ENCODE results near the gene CRIM1.

DNA sequence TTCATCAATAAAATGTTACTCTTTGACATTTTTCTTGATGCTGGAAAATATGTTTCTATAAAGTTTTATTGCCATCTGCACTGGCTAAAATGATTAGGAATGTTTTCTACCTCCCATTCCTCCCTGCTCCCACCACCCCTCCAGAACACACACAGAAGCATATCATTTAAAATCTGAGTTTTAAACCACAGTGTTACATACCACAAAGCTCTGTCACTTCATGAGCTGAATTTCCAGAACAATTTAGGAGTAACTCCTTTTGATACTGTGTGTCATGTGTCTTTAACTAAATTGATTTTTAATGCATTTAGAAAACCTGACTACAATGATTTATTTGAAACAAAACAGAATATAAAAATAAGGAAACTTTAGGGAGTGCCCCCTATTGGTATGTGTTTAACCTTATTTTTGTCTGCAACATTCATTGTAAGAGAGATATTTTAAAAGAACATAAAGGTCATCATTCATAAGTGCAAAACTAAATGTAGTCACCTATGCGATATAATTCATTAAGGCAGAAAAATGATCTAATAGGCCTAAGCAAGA lies 190.4 kb downstream of the CRIM1 start:
- TF ChIP-seq ZNF274 (IDR thresholded peaks at IDR 0.05; ENCODE audit: low read depth, low read length): no peak
- no peak for TF ChIP-seq YY1 (IDR thresholded peaks at IDR 0.05; ENCODE audit: insufficient read depth, insufficient read length)
- TF ChIP-seq SUZ12 (IDR thresholded peaks at IDR 0.05; ENCODE audit: extremely low read depth, insufficient read depth, insufficient read length): no peak
